SW480 (cell line): ENCODE results near the gene RGS11.
"Not testable (repeated sequence)": the region's sequence is repeated elsewhere in the genome, so short reads cannot be mapped to it uniquely, and the experiment has no call there.

Experiments used
- DNase-seq: peaks from one replicate; pipeline ENCODE4 v3.0.0-alpha.2; 2016; ENCODE audit warnings: low spot score

Gene RGS11

GRCh38 chr16:280552-280951, 4.8 kb upstream of the RGS11 start, which contains the start of gene ARHGDIG:
ARHGDIG (plus strand) TSS chr16:280591; CDS start chr16:280681, 90 bp downstream.
- DNase-seq = no peak

GRCh38 chr16:280005-280460, 4.3 kb upstream of the RGS11 start:
- DNase-seq = no peak

- DNase-seq = no peak
Measured at GRCh38 chr16:279531-279930, 3.8 kb upstream of the RGS11 start.

- DNase-seq = peak; percentile 85
Measured at GRCh38 chr16:278863-279366, 3.2 kb upstream of the RGS11 start.

- DNase-seq = no peak
Measured at GRCh38 chr16:276426-277077, 808 bp upstream of the RGS11 start.

- no peak for DNase-seq
Measured at GRCh38 chr16:275041-275641, 603 bp downstream of the RGS11 start.

GRCh38 chr16:273547-274421, 2.0 kb downstream of the RGS11 start:
- peak; percentile 57 for DNase-seq

GRCh38 chr16:272633-273546, 2.9 kb downstream of the RGS11 start:
- DNase-seq = no peak

GRCh38 chr16:270381-271255, 5.1 kb downstream of the RGS11 start:
- DNase-seq = no peak

GRCh38 chr16:269061-269796, 6.5 kb downstream of the RGS11 start:
- no peak for DNase-seq

GRCh38 chr16:268141-269053, 7.3 kb downstream of the RGS11 start:
- DNase-seq = no peak

GRCh38 chr16:267562-267961, 8.2 kb downstream of the RGS11 start:
- DNase-seq = not testable (repeated sequence)

GRCh38 chr16:266258-267164, 9.2 kb downstream of the RGS11 start:
- DNase-seq = no peak

- DNase-seq = peak; percentile 78
Measured at GRCh38 chr16:265711-266110, 10.0 kb downstream of the RGS11 start.

GRCh38 chr16:265002-265529, 10.7 kb downstream of the RGS11 start:
- DNase-seq = no peak

GRCh38 chr16:264440-264951, 11.2 kb downstream of the RGS11 start:
- DNase-seq = no peak

- DNase-seq = no peak
Measured at GRCh38 chr16:263944-264343, 11.8 kb downstream of the RGS11 start.
